K562 (cell line): ENCODE data around the gene ARHGAP33. TPM values are rescaled to one million over a fixed set of nuclear protein-coding genes. Genes with fewer than 3 reads are reported as not detected.

Experiments used
- ATAC-seq: fragments of 200-7000 bp; cut with Tn5 transposase; 3 replicates; pipeline ENCODE4 v1.9.1; 2020; ENCODE audit warnings: moderate library complexity
- BruUV-seq: library from RNA; stranded (reverse); fragments of 400-500 nt; replicated peaks from 2 replicates; lab custom pipeline; 2021; lab: Mats Ljungman, UMichigan
- CTCF ChIA-PET: fragments of 300-600 bp; formaldehyde crosslinking; extraction: SDS; loops from one replicate; lab custom pipeline; 2021; ENCODE audit warnings: low intra/inter-chr PET ratio; lab: Yijun Ruan, JAX
- POLR2A ChIA-PET: fragments of 300-600, 350-650 bp; sonication (Branson Sonifier 250); formaldehyde crosslinking; extraction: SDS; loops from one replicate; lab custom pipeline; 2021; ENCODE audit warnings: antibody characterized with exemption, inconsistent platforms; lab: Yijun Ruan, JAX
- DNase-seq, 4 experiments: peaks; one replicate each; pipeline versions ENCODE4 v3.0.0 to v3.0.0-alpha.2; 2011 to 2018; ENCODE audit warnings: low spot score in 3 of 4, mixed read lengths in 3 of 4; ENCODE audit errors: extremely low read depth in 1 of 4
- FAIRE-seq: peaks from 2 replicates; lab custom pipeline; 2011; peaks lifted over from hg19 to GRCh38; lab: Jason Lieb, UNC
- H2AFZ ChIP-seq: 2 replicates; pipeline ENCODE4 v1.6.0; 2011; ENCODE audit warnings: low read depth, low read length, control low read depth, inconsistent platforms
- H3K27ac ChIP-seq: fragments of 200-600 bp; 3 replicates; pipeline ENCODE4 v1.8.0; 2011; ENCODE audit warnings: low read depth, mild to moderate bottlenecking, control low read depth, inconsistent platforms, low read length, moderate library complexity, mixed read lengths; ENCODE audit errors: extremely low read depth
- H3K27me3 ChIP-seq, 2 experiments: fragments of 300-600 bp in 1 of 2; 2 replicates in 1 of 2; 3 replicates in 1 of 2; pipeline versions ENCODE4 v1.6.0 to v1.8.0; 2011; ENCODE audit warnings: inconsistent platforms in 2 of 2, low read length in 2 of 2, mild to moderate bottlenecking in 1 of 2, mixed read lengths in 1 of 2, moderate library complexity in 1 of 2; ENCODE audit not compliant: control insufficient read depth in 2 of 2, insufficient read depth in 2 of 2
- H3K36me3 ChIP-seq: fragments of 300-600 bp; 3 replicates; pipeline ENCODE4 v1.8.0; 2011; ENCODE audit warnings: mild to moderate bottlenecking, low read length, inconsistent platforms; ENCODE audit not compliant: control insufficient read depth, insufficient read depth
- H3K4me1 ChIP-seq, 2 experiments: fragments of 200-600 bp in 1 of 2; replicated peaks in 1 of 2; 2 replicates in 1 of 2; 3 replicates in 1 of 2; pipeline versions ENCODE4 v1.5.1 to v1.8.0; 2011; ENCODE audit warnings: inconsistent platforms in 2 of 2, low read length in 2 of 2, mild to moderate bottlenecking in 1 of 2, mixed read lengths in 1 of 2, moderate library complexity in 1 of 2; ENCODE audit not compliant: control insufficient read depth in 2 of 2, insufficient read depth in 2 of 2
- H3K4me2 ChIP-seq: 2 replicates; pipeline ENCODE4 v1.6.1; 2011; ENCODE audit warnings: low read length, control low read depth, inconsistent platforms, mixed read lengths; ENCODE audit not compliant: insufficient read depth
- H3K4me3 ChIP-seq: fragments of 200-600 bp; sonication (generic), shearing (Covaris generic); 2 replicates; pipeline ENCODE4 v1.5.1; 2016; ENCODE audit warnings: control low read depth, inconsistent platforms
- H3K79me2 ChIP-seq: fragments of 200-600 bp; 3 replicates; pipeline ENCODE4 v1.8.0; 2011; ENCODE audit warnings: low read length, inconsistent platforms; ENCODE audit not compliant: control insufficient read depth, insufficient read depth
- H3K9ac ChIP-seq, 2 experiments: 2 replicates each; pipeline versions ENCODE4 v1.6.0 to v1.6.1; 2011; ENCODE audit warnings: low read depth in 2 of 2, low read length in 2 of 2, control low read depth in 1 of 2, inconsistent platforms in 1 of 2, mild to moderate bottlenecking in 1 of 2, mixed read lengths in 1 of 2; ENCODE audit not compliant: insufficient read depth in 1 of 2
- H3K9me1 ChIP-seq: one replicate; pipeline ENCODE4 v1.6.0; 2011; ENCODE audit warnings: inconsistent platforms, mild to moderate bottlenecking, low read length, moderate library complexity; ENCODE audit not compliant: control insufficient read depth, insufficient read depth
- H3K9me3 ChIP-seq: replicated peaks from 2 replicates; pipeline ENCODE4 v1.5.1; 2011; ENCODE audit warnings: low read depth, low read length, inconsistent platforms; ENCODE audit not compliant: control insufficient read depth, insufficient read depth
- H4K20me1 ChIP-seq: replicated peaks from 2 replicates; pipeline ENCODE4 v1.6.1; 2011; ENCODE audit warnings: low read length, inconsistent platforms, mixed read lengths; ENCODE audit not compliant: control insufficient read depth, insufficient read depth
- BRD9 ChIP-seq: fragments of 450-650 bp; IDR thresholded peaks from 2 replicates; pipeline ENCODE4 v1.6.1; 2018; ENCODE audit warnings: low read depth; ENCODE audit not compliant: partially characterized antibody
- CBFA2T2 ChIP-seq: fragments of 450-650 bp; conservative IDR thresholded peaks from 2 replicates; pipeline ENCODE4 v1.6.1; 2017; ENCODE audit warnings: mild to moderate bottlenecking
- CBFB ChIP-seq: sonication (generic); formaldehyde crosslinking; IDR thresholded peaks from 2 replicates; pipeline ENCODE4 v1.4.0; 2020; ENCODE audit warnings: mild to moderate bottlenecking, missing genetic modification reagents
- CBX1 ChIP-seq: sonication (generic); IDR thresholded peaks from 2 replicates; pipeline ENCODE4 v1.6.1; 2016; ENCODE audit warnings: antibody characterized with exemption, low read depth, mild to moderate bottlenecking
- CXXC5 ChIP-seq: fragments of 250-450 bp; sonication (Bioruptor Pico); IDR thresholded peaks from 2 replicates; pipeline ENCODE4 v1.8.0; 2022; ENCODE audit warnings: inconsistent platforms, mild to moderate bottlenecking, moderate library complexity
- ETV5 ChIP-seq: sonication (generic); formaldehyde crosslinking; IDR thresholded peaks from 2 replicates; pipeline ENCODE4 v1.4.0; 2020; ENCODE audit warnings: low read depth, mild to moderate bottlenecking, missing genetic modification reagents
- FOXP1 ChIP-seq: sonication (generic); formaldehyde crosslinking; IDR thresholded peaks from 2 replicates; pipeline ENCODE4 v1.8.0; 2022; ENCODE audit warnings: mild to moderate bottlenecking, missing genetic modification reagents
- HLTF ChIP-seq: fragments of 450-650 bp; IDR thresholded peaks from 2 replicates; pipeline ENCODE4 v1.6.1; 2016
- KDM4B ChIP-seq, 2 experiments: fragments of 450-650 bp in 1 of 2; sonication (generic) in 1 of 2; IDR thresholded peaks; 2 replicates each; pipeline ENCODE4 v1.6.1; 2016 to 2017; ENCODE audit warnings: borderline replicate concordance in 2 of 2, antibody characterized with exemption in 1 of 2, low read depth in 1 of 2, mild to moderate bottlenecking in 1 of 2
- RBM22 ChIP-seq: fragments of 200-400 bp; formaldehyde crosslinking; IDR thresholded peaks from 2 replicates; pipeline ENCODE4 v1.6.1; 2018; ENCODE audit warnings: low read length, low read depth; ENCODE audit not compliant: poor library complexity, severe bottlenecking
- SNIP1 ChIP-seq: fragments of 450-650 bp; IDR thresholded peaks from 2 replicates; pipeline ENCODE4 v1.7.1; 2017; ENCODE audit warnings: low read depth, mild to moderate bottlenecking
- TAL1 ChIP-seq: fragments of 450-650 bp; IDR thresholded peaks from 2 replicates; pipeline ENCODE4 v1.6.1; 2016; ENCODE audit warnings: mild to moderate bottlenecking
- TOE1 ChIP-seq, 2 experiments: fragments of 450-650 bp in 1 of 2; sonication (generic) in 1 of 2; formaldehyde crosslinking in 1 of 2; IDR thresholded peaks; 2 replicates each; pipeline versions ENCODE4 v1.7.1 to v1.8.0; 2016 to 2022; ENCODE audit warnings: borderline replicate concordance in 2 of 2, mild to moderate bottlenecking in 2 of 2, antibody characterized with exemption in 1 of 2, inconsistent platforms in 1 of 2, low read depth in 1 of 2, missing genetic modification reagents in 1 of 2, moderate library complexity in 1 of 2
- ZBTB8A ChIP-seq: fragments of 450-650 bp; IDR thresholded peaks from 2 replicates; pipeline ENCODE4 v1.6.1; 2018; ENCODE audit warnings: mild to moderate bottlenecking, moderate library complexity; ENCODE audit not compliant: partially characterized antibody
- ZHX1 ChIP-seq: fragments of 150-350 bp; conservative IDR thresholded peaks from 2 replicates; pipeline ENCODE4 v1.6.1; 2014; ENCODE audit warnings: low read length
- WGBS: fragments of 100-300 bp; shearing (Covaris generic); methylation state at CpG from one replicate; pipeline ENCODE4 v1.1.6; 2016; ENCODE audit warnings: low coverage, mixed read lengths; ENCODE audit not compliant: insufficient coverage; ENCODE audit errors: missing lambda C conversion rate; 5-methylcytosine and 5-hydroxymethylcytosine counted together
- in situ Hi-C: fragments of 300-500 bp; cut with MboI; formaldehyde crosslinking; loops from 4 replicates; pipeline ENCODE4 v1.15.0; 2018; ENCODE audit warnings: inconsistent platforms, mixed read lengths
- intact Hi-C: fragments of 100-400 bp; cut with micrococcal nuclease; formaldehyde crosslinking; loops from 2 replicates; pipeline ENCODE4 v1.14.2; 2022
- polyA plus RNA-seq, 8 experiments: library from polyadenylated mRNA; depleted of rRNA in 4 of 8; stranded (reverse) in 5 of 8; unstranded in 3 of 8; fragments of >200 nt; fragmentation: Nextera tagmentation in 2 of 8; fragmentation: Illumina TruSeq in 1 of 8; extraction: Ambion mirVana in 2 of 8; extraction: Trizol in 1 of 8; gene quantifications; 2 replicates each; pipeline versions ENCODE4 v1.2.1 to v1.2.3, GENCODE V29; 2011 to 2014; ENCODE audit warnings: inconsistent platforms in 1 of 8, missing spikeins in 1 of 8
- total RNA-seq, 7 experiments: library from RNA; depleted of rRNA in 6 of 7; stranded (reverse); fragments of >200 nt in 6 of 7; fragmentation: Illumina TruSeq in 2 of 7; extraction: Trizol in 2 of 7; gene quantifications; 2 replicates each; pipeline versions ENCODE4 v1.2.1 to v1.2.3, GENCODE V29; 2011 to 2021; ENCODE audit warnings: low replicate concordance in 1 of 7
- TF ChIP-seq, protein P1 (sequence below), 2 experiments: fragments of 150-350 bp in 1 of 2; IDR thresholded peaks; 2 replicates each; pipeline ENCODE4 v1.6.1; 2012 to 2016; ENCODE audit warnings: low read depth in 2 of 2, low read length in 2 of 2, mild to moderate bottlenecking in 1 of 2, moderate library complexity in 1 of 2

The ARHGAP33 gene
- total and polyA plus RNA-seq, 9 of the 15 experiments (the other 6 are each of a cell fraction or from before 2014, with no cell fraction given): 0.06 to 26.6 (median 1.6) TPM; not detected in 1

DNA sequence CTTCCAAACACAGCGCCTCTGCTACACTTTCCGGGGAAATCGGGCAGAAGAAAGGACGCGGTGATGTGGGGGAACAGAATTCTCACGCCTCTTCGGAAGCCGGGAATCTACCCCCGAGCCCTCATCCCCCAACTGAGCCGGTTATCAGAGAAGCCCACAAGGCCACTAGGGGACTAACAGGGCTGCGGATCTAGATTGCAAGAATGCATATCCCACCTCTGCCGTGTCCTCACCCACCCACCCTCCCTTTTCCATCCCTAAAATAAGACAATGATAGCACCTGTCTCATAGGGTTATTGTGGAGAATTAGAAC lies 34.2 kb upstream of the ARHGAP33 start:
- no peak for FAIRE-seq
- peaks cover 24 to 53% of the 10 kb centered on the region in 2 experiments; a peak in 4 of 5 replicates for H3K4me1 ChIP-seq
- TF ChIP-seq CBX1 (no peak), KDM4B (IDR thresholded peaks at IDR 0.05; ENCODE audit: borderline replicate concordance in 2 of 2, low read depth in 1 of 2) (0 out of 4 replicates have a peak, but pooled peaks of 1 of the 2 experiments have one; percentile 52), RBM22 (no peak), ZBTB8A (no peak), BRD9 (peak; percentile 6), HLTF (no peak), CXXC5 (CRISPR knock-in tag) (0 out of 2 replicates have a peak, but pooled peaks have one; percentile 3), CBFB (no peak), TOE1 (IDR thresholded peaks at IDR 0.05; ENCODE audit: borderline replicate concordance) (0 out of 2 replicates have a peak, but pooled peaks have one; percentile 15), TOE1 (CRISPR knock-in tag; IDR thresholded peaks at IDR 0.05; ENCODE audit: borderline replicate concordance, low read depth) (no peak), SNIP1 (no peak), TAL1 (peak; percentile 1; the same call in 1 of the 2 replicates), ETV5 (CRISPR knock-in tag) (0 out of 2 replicates have a peak, but pooled peaks have one; percentile 15), CBFA2T2 (peak; percentile 46), ZHX1 (no peak), FOXP1 (CRISPR knock-in tag) (0 out of 2 replicates have a peak, but pooled peaks have one; percentile 19)
- TF ChIP-seq, protein P1, sequence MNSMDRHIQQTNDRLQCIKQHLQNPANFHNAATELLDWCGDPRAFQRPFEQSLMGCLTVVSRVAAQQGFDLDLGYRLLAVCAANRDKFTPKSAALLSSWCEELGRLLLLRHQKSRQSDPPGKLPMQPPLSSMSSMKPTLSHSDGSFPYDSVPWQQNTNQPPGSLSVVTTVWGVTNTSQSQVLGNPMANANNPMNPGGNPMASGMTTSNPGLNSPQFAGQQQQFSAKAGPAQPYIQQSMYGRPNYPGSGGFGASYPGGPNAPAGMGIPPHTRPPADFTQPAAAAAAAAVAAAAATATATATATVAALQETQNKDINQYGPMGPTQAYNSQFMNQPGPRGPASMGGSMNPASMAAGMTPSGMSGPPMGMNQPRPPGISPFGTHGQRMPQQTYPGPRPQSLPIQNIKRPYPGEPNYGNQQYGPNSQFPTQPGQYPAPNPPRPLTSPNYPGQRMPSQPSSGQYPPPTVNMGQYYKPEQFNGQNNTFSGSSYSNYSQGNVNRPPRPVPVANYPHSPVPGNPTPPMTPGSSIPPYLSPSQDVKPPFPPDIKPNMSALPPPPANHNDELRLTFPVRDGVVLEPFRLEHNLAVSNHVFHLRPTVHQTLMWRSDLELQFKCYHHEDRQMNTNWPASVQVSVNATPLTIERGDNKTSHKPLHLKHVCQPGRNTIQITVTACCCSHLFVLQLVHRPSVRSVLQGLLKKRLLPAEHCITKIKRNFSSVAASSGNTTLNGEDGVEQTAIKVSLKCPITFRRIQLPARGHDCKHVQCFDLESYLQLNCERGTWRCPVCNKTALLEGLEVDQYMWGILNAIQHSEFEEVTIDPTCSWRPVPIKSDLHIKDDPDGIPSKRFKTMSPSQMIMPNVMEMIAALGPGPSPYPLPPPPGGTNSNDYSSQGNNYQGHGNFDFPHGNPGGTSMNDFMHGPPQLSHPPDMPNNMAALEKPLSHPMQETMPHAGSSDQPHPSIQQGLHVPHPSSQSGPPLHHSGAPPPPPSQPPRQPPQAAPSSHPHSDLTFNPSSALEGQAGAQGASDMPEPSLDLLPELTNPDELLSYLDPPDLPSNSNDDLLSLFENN (IDR thresholded peaks at IDR 0.05; ENCODE audit: low read depth in 2 of 2, low read length in 2 of 2): no peak

More for the DNA sequence above, 34.2 kb upstream of the ARHGAP33 start:
- peak overlapping the region; percentile 94 for H3K4me2 ChIP-seq
- peaks cover 50% of the 10 kb centered on the region; the same call in 2 of the 3 replicates for H3K36me3 ChIP-seq
- H2AFZ ChIP-seq: peak overlapping the region; percentile 98
- DNase-seq: no peak
- H3K4me3 ChIP-seq: peak overlapping the region; percentile 65
- no peaks in the 10 kb centered on the region for H3K9me1 ChIP-seq
- intact Hi-C loops: loop anchor here (10.0 kb wide), 1 partner anchor 96 kb away; the partner anchor contains the start of genes COX6B1 and ETV2
- H3K9me3 ChIP-seq: no peaks in the 10 kb centered on the region
- no peaks in the 10 kb centered on the region for H3K27me3 ChIP-seq
- ChIA-PET CTCF (interaction anchor here (1.2 kb wide), 1 partner anchor 48 kb away, joined by 7 read pairs; no protein-coding TSS in a partner anchor), POLR2A (interaction anchor here (0.6 to 2.7 kb wide), 4 partner anchors 13 to 98 kb away, joined by 3 to 19 read pairs (median 11); no protein-coding TSS in a partner anchor)
- H4K20me1 ChIP-seq: no peaks in the 10 kb centered on the region
- WGBS: 2% methylated on average over 9 of the region's 12 CpGs
- ATAC-seq: peak; percentile 1; the same call in 2 of the 3 replicates
- peak overlapping the region; percentile 85 for H3K27ac ChIP-seq
- no TSS peak for BruUV-seq
- peaks cover 6% of the 10 kb centered on the region for H3K79me2 ChIP-seq
- in situ Hi-C loops: no loop called here
- peak overlapping the region; percentile 63 to 87 for H3K9ac ChIP-seq
